Neuronal stem cell (in vitro differentiated cells): ENCODE measurements around the gene CLEC10A.

Experiments
- DNase-seq: peaks from one replicate; pipeline ENCODE4 v3.0.0-alpha.2; 2013; ENCODE audit warnings: low spot score
- H2AFZ ChIP-seq: one replicate; pipeline ENCODE4 v1.6.1; 2013; ENCODE audit warnings: mild to moderate bottlenecking, low read length, inconsistent platforms
- H2AK5ac ChIP-seq: 2 replicates; pipeline ENCODE4 v1.6.1; 2013; ENCODE audit warnings: low read depth, mild to moderate bottlenecking, inconsistent platforms, low read length, moderate library complexity, mixed read lengths
- H2BK120ac ChIP-seq: 2 replicates; pipeline ENCODE4 v1.6.1; 2013; ENCODE audit warnings: low read depth, mild to moderate bottlenecking, inconsistent platforms, low read length, moderate library complexity, mixed read lengths
- H2BK12ac ChIP-seq: one replicate; pipeline ENCODE4 v1.6.1; 2013; ENCODE audit warnings: low read length, inconsistent platforms
- H2BK15ac ChIP-seq: 2 replicates; pipeline ENCODE4 v1.6.1; 2013; ENCODE audit warnings: mild to moderate bottlenecking, low read length, inconsistent platforms, mixed read lengths
- H2BK5ac ChIP-seq: one replicate; pipeline ENCODE4 v1.6.1; 2013; ENCODE audit warnings: inconsistent platforms, mild to moderate bottlenecking, low read length, moderate library complexity
- H3K14ac ChIP-seq: one replicate; pipeline ENCODE4 v1.6.1; 2013; ENCODE audit warnings: low read length, inconsistent platforms
- H3K18ac ChIP-seq: 2 replicates; pipeline ENCODE4 v1.6.1; 2013; ENCODE audit warnings: low read length, inconsistent platforms
- H3K23ac ChIP-seq: 2 replicates; pipeline ENCODE4 v1.6.1; 2013; ENCODE audit warnings: low read depth, mild to moderate bottlenecking, mixed read lengths, low read length, inconsistent platforms; ENCODE audit not compliant: poor library complexity
- H3K27ac ChIP-seq: replicated peaks from 3 replicates; pipeline ENCODE4 v1.5.1; 2013; ENCODE audit warnings: low read length, inconsistent platforms
- H3K27me3 ChIP-seq, 3 experiments: 2 replicates each; pipeline ENCODE4 v1.6.1; 2013; ENCODE audit warnings: low read length in 3 of 3, mild to moderate bottlenecking in 2 of 3, inconsistent platforms in 1 of 3, low read depth in 1 of 3, mixed read lengths in 1 of 3, moderate library complexity in 1 of 3; ENCODE audit not compliant: control insufficient read depth in 3 of 3, insufficient read depth in 3 of 3
- H3K36me3 ChIP-seq, 2 donors: replicated peaks in 1 of 2; 2 replicates each; pipeline ENCODE4 v1.6.1; 2013; ENCODE audit warnings: low read length in 2 of 2; ENCODE audit not compliant: control insufficient read depth in 2 of 2, insufficient read depth in 2 of 2
- H3K4ac ChIP-seq: 2 replicates; pipeline ENCODE4 v1.6.1; 2013; ENCODE audit warnings: inconsistent platforms, mild to moderate bottlenecking, low read length, moderate library complexity
- H3K4me1 ChIP-seq, 2 donors: 1 replicate in 1 of 2; 2 replicates in 1 of 2; pipeline ENCODE4 v1.6.1; 2013; ENCODE audit warnings: low read length in 2 of 2, low read depth in 1 of 2; ENCODE audit not compliant: control insufficient read depth in 2 of 2, insufficient read depth in 1 of 2
- H3K4me2 ChIP-seq: one replicate; pipeline ENCODE4 v1.6.1; 2013; ENCODE audit warnings: mild to moderate bottlenecking, low read length, inconsistent platforms; ENCODE audit not compliant: insufficient read depth, poor library complexity, severe bottlenecking
- H3K4me3 ChIP-seq, 2 donors: 2 replicates each; pipeline ENCODE4 v1.5.1; 2013; ENCODE audit warnings: low read length in 2 of 2, mild to moderate bottlenecking in 2 of 2, inconsistent platforms in 1 of 2, moderate library complexity in 1 of 2
- H3K79me1 ChIP-seq: one replicate; pipeline ENCODE4 v1.6.1; 2013; ENCODE audit warnings: low read depth, mild to moderate bottlenecking, inconsistent platforms, low read length, moderate library complexity
- H3K9ac ChIP-seq: one replicate; pipeline ENCODE4 v1.6.1; 2013; ENCODE audit warnings: mild to moderate bottlenecking, low read depth, low read length, inconsistent platforms; ENCODE audit not compliant: poor library complexity
- H3K9me3 ChIP-seq, 2 donors: replicated peaks in 1 of 2; 2 replicates each; pipeline versions ENCODE3 to v1.6.1; 2013; ENCODE audit warnings: low read length in 2 of 2, mild to moderate bottlenecking in 2 of 2, inconsistent platforms in 1 of 2, low read depth in 1 of 2, mixed read lengths in 1 of 2, moderate library complexity in 1 of 2; ENCODE audit not compliant: control insufficient read depth in 2 of 2, insufficient read depth in 1 of 2
- H4K8ac ChIP-seq: one replicate; pipeline ENCODE4 v1.6.1; 2013; ENCODE audit warnings: low read depth, mild to moderate bottlenecking, inconsistent platforms, low read length, moderate library complexity
- H4K91ac ChIP-seq: one replicate; pipeline ENCODE4 v1.6.1; 2013; ENCODE audit warnings: low read length, low read depth, mild to moderate bottlenecking, inconsistent platforms; ENCODE audit not compliant: poor library complexity
- WGBS, 2 donors: extraction: QIAGEN DNeasy Blood & Tissue Kit; methylation state at CpG; one replicate each; pipeline ENCODE4 v1.1.7; 2013; ENCODE audit warnings: missing lambda C conversion rate in 2 of 2, mixed read lengths in 1 of 2; ENCODE audit not compliant: insufficient read length in 2 of 2, insufficient replicate concordance in 1 of 2; ENCODE audit errors: extremely low coverage in 2 of 2; 5-methylcytosine and 5-hydroxymethylcytosine counted together

The CLEC10A gene

DNA sequence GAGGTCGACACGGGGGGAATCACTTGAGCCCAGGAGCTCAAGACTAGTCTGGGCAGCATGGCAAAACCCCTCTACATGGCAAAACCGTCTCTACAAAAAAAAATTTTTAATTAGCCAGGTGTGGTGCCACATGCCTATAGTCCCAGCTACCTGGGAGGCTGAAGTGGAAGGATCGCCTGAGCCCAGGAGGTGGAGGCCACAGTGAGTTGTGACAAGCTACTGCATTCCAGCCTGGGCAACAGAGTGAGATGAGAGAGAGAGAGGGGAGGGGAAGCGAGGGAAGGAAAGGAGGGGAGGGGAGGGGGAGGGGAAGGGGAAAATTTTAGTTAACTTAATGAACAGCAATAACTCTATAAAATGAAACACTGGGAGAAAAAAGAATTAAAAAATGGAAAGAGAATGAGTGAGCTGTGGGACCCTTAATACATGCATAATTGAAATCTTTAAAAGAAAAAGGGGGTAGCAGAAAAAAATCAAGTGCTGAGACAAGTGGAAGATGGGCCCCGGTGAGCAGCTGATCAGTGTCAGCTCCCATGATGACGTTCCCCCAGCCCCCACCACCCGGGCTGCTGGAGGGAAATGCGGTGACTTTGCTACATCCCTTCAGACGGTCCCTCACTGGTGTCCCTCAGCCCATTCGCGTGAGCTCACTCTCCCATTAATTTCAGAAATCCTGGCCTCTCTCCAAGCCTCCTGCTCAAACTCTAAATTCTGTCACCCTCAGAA, 31.9 kb upstream of the CLEC10A start:
- H3K27me3 ChIP-seq = no peaks in the 10 kb centered on the region
- no peak overlapping the region for H3K4me2 ChIP-seq
- no peak overlapping the region for H2AFZ ChIP-seq
- no peaks in the 10 kb centered on the region for H3K36me3 ChIP-seq
- H3K9ac ChIP-seq = no peak overlapping the region
- peaks cover 0 to 5% of the 10 kb centered on the region in 2 donors for H3K9me3 ChIP-seq
- no peaks in the 10 kb centered on the region for H3K79me1 ChIP-seq
- DNase-seq = no peak
- WGBS, 2 donors = no CpG with 5 or more reads among the region's 12 CpGs
- no peak overlapping the region for H4K8ac ChIP-seq
- no peak overlapping the region for H3K23ac ChIP-seq
- no peak overlapping the region for H3K4me3 ChIP-seq
- peak overlapping the region; percentile 68 for H2AK5ac ChIP-seq
- no peak overlapping the region for H3K18ac ChIP-seq
- H2BK12ac ChIP-seq = no peak overlapping the region
- no peak overlapping the region for H2BK5ac ChIP-seq
- no peak overlapping the region for H3K4ac ChIP-seq
- no peak overlapping the region for H3K14ac ChIP-seq
- H3K27ac ChIP-seq = no peak overlapping the region
- H3K4me1 ChIP-seq = peaks cover 2 to 17% of the 10 kb centered on the region in 2 donors
- peak overlapping the region; percentile 55 for H2BK15ac ChIP-seq
- H2BK120ac ChIP-seq = no peak overlapping the region
- no peak overlapping the region for H4K91ac ChIP-seq

DNA sequence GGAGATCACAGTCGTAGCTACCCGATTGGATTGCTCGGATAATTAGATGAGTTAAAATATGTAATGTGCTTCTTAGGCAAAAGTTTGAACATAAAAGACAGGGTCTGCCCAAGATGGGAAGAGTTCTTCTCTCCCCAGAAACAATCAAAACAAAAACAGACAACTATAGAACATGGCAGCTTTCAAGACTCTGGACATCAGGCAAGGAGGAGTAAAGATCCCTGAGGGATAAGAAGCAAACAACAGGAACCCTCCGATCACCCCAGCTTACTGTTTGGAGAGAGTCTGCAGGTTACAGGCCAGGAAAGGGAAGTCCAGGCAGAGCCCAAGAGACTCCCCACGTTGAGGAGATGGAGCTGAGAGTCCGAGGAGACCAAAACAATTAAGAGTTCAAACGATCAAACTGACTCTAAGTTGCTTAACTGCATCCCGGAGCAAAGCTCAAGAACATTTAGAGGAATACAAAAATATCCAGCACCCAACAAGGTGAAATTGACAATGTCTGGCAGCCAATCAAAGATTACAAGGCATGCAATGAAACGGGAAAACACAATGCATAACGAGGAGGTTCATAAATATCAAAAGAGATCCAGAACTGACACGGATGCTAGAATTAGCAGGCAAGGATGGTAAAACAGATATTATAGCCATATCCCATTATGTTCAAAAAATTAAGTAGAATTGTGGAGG, 30.7 kb upstream of the CLEC10A start:
- WGBS, 2 donors = no CpG with 5 or more reads among the region's 11 CpGs
- H3K27ac ChIP-seq = no peak overlapping the region
- no peak overlapping the region for H4K91ac ChIP-seq
- no peaks in the 10 kb centered on the region for H3K36me3 ChIP-seq
- no peak overlapping the region for H3K18ac ChIP-seq
- H3K9ac ChIP-seq = no peak overlapping the region
- H2BK120ac ChIP-seq = no peak overlapping the region
- peak overlapping the region; percentile 16 for H2AFZ ChIP-seq
- no peaks in the 10 kb centered on the region for H3K27me3 ChIP-seq
- DNase-seq = no peak
- no peak overlapping the region for H3K4me2 ChIP-seq
- H3K9me3 ChIP-seq = peaks cover 0 to 5% of the 10 kb centered on the region in 2 donors
- no peak overlapping the region for H3K4ac ChIP-seq
- H3K4me3 ChIP-seq = no peak overlapping the region
- H2BK12ac ChIP-seq = no peak overlapping the region
- no peak overlapping the region for H2BK15ac ChIP-seq
- no peak overlapping the region for H2BK5ac ChIP-seq
- no peak overlapping the region for H3K23ac ChIP-seq
- H3K14ac ChIP-seq = no peak overlapping the region
- peaks cover 2 to 9% of the 10 kb centered on the region in 2 donors for H3K4me1 ChIP-seq
- H4K8ac ChIP-seq = no peak overlapping the region
- no peaks in the 10 kb centered on the region for H3K79me1 ChIP-seq
- H2AK5ac ChIP-seq = no peak overlapping the region

DNA sequence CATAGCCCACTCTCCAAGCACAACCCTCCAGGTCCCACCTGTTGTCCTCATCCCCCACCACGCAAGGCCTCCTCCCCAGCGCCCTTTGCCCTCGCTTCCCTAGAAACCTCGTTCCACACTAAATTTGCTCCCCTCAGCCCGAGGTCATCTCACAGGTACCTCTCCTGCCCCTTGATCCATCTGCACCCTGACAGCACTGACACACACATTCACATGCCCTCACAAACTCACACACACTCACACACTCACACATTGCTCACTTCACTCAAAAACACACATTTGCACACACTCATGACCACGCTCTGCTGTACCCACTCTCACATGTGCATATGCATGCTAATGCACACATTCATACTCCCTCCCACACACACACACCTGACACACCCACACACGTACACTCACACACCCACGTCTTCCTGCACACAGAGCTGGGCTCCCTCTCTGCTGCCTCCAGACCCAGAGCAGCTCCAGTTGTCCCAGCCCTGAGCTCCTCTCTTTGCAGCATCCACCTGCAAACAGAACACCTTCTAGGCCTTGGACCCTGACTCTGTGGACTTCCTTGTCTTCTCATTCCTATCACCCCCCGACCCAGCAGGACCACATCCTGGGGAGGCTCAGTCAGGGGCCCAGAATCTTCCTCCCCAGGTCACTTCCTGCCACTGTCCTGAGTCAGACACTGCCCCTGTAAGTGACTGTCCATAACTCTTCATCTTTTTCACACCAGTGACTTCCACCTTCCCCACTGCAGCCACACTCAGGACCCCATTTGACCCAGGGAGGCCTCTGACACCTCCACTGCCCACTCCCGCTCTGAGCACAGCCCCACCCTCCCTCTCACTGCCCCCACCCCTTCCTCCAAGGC, 29.6 kb upstream of the CLEC10A start:
- H3K4me2 ChIP-seq = no peak overlapping the region
- H4K91ac ChIP-seq = no peak overlapping the region

More for the DNA sequence above, 29.6 kb upstream of the CLEC10A start:
- H2BK15ac ChIP-seq = no peak overlapping the region
- H2BK120ac ChIP-seq = no peak overlapping the region
- WGBS, 2 donors = 100% methylated on average over 2 of the region's 10 CpGs; no CpG with 5 or more reads in 1 of the 2 donors
- H2BK5ac ChIP-seq = peak overlapping the region; percentile 48
- H3K27me3 ChIP-seq = no peaks in the 10 kb centered on the region
- H3K9me3 ChIP-seq = peaks cover 0 to 5% of the 10 kb centered on the region in 2 donors
- DNase-seq = no peak
- no peak overlapping the region for H3K4me3 ChIP-seq
- peak overlapping the region; percentile 70 for H2AK5ac ChIP-seq
- H3K4me1 ChIP-seq = peaks cover 2 to 5% of the 10 kb centered on the region in 2 donors
- no peak overlapping the region for H3K9ac ChIP-seq
- peak overlapping the region; percentile 76 for H3K18ac ChIP-seq
- H3K27ac ChIP-seq = no peak overlapping the region
- H3K4ac ChIP-seq = no peak overlapping the region
- H3K36me3 ChIP-seq = no peaks in the 10 kb centered on the region
- H2BK12ac ChIP-seq = peak overlapping the region; percentile 63
- peak overlapping the region; percentile 21 for H3K14ac ChIP-seq
- H4K8ac ChIP-seq = no peak overlapping the region
- H2AFZ ChIP-seq = peak overlapping the region; percentile 51
- no peaks in the 10 kb centered on the region for H3K79me1 ChIP-seq
- H3K23ac ChIP-seq = peak overlapping the region; percentile 8
